HepG2 (cell line): ENCODE measurements around the gene KANK3. TPM values are rescaled to one million over a fixed set of nuclear protein-coding genes. Genes with fewer than 3 reads are reported as not detected.
A peak's percentile ranks its signal among the peaks of the same experiment; 100 is the strongest.

Source experiments
- ARID4A ChIP-seq: sonication (generic); formaldehyde crosslinking; IDR thresholded peaks from 2 replicates; pipeline ENCODE4 v1.5.0; 2020; ENCODE audit warnings: mild to moderate bottlenecking, missing genetic modification reagents, borderline replicate concordance
- FOXA3 ChIP-seq: IDR thresholded peaks from 2 replicates; pipeline ENCODE4 v1.6.1; 2016; ENCODE audit warnings: missing genetic modification reagents, missing compliant biosample characterization
- NFKBIZ ChIP-seq: IDR thresholded peaks from 2 replicates; pipeline ENCODE4 v1.6.1; 2018; ENCODE audit warnings: missing genetic modification reagents, missing compliant biosample characterization
- PCBP1 ChIP-seq: fragments of 200-400 bp; formaldehyde crosslinking; IDR thresholded peaks from 2 replicates; pipeline ENCODE4 v1.6.1; 2017; ENCODE audit warnings: mild to moderate bottlenecking, low read depth, low read length, borderline replicate concordance
- PHB2 ChIP-seq: fragments of 450-650 bp; IDR thresholded peaks from 2 replicates; pipeline ENCODE4 v1.6.1; 2018; ENCODE audit not compliant: partially characterized antibody
- REPIN1 ChIP-seq: sonication (generic); formaldehyde crosslinking; IDR thresholded peaks from 2 replicates; pipeline ENCODE4 v1.8.0; 2022; ENCODE audit warnings: missing genetic modification reagents, low read depth, mild to moderate bottlenecking, borderline replicate concordance
- RERE ChIP-seq: IDR thresholded peaks from 2 replicates; pipeline ENCODE4 v1.6.1; 2016; ENCODE audit warnings: low read depth, missing genetic modification reagents, missing compliant biosample characterization
- TBX3 ChIP-seq: fragments of 450-650 bp; IDR thresholded peaks from 2 replicates; pipeline ENCODE4 v1.6.1; 2017; ENCODE audit warnings: antibody characterized with exemption, mild to moderate bottlenecking, inconsistent platforms, borderline replicate concordance
- XBP1 ChIP-seq: sonication (generic); formaldehyde crosslinking; IDR thresholded peaks from 2 replicates; pipeline ENCODE4 v1.5.0; 2020; ENCODE audit warnings: missing genetic modification reagents
- ZBTB49 ChIP-seq: sonication (generic); formaldehyde crosslinking; IDR thresholded peaks from 2 replicates; pipeline ENCODE4 v1.4.0; 2020; ENCODE audit warnings: missing genetic modification reagents, borderline replicate concordance
- ZBTB7A ChIP-seq: sonication (generic); formaldehyde crosslinking; IDR thresholded peaks from 2 replicates; pipeline ENCODE4 v1.8.0; 2022; ENCODE audit warnings: mild to moderate bottlenecking, missing genetic modification reagents
- ZNF12 ChIP-seq: sonication (generic); formaldehyde crosslinking; IDR thresholded peaks from 2 replicates; pipeline ENCODE4 v1.5.0; 2020; ENCODE audit warnings: missing genetic modification reagents
- ZNF263 ChIP-seq: sonication (generic); formaldehyde crosslinking; IDR thresholded peaks from 2 replicates; pipeline ENCODE4 v1.4.0; 2020; ENCODE audit warnings: missing genetic modification reagents
- ZNF34 ChIP-seq: sonication (generic); formaldehyde crosslinking; IDR thresholded peaks from 2 replicates; pipeline ENCODE4 v1.4.0; 2020; ENCODE audit warnings: mild to moderate bottlenecking, missing genetic modification reagents, borderline replicate concordance
- ZNF879 ChIP-seq: sonication (generic); formaldehyde crosslinking; IDR thresholded peaks from 2 replicates; pipeline ENCODE4 v1.8.1; 2023; ENCODE audit warnings: missing genetic modification reagents
- polyA plus RNA-seq, 8 experiments: library from polyadenylated mRNA; depleted of rRNA in 3 of 8; stranded (reverse) in 7 of 8; unstranded in 1 of 8; fragments of >200 nt; fragmentation: Illumina TruSeq in 4 of 8; extraction: Trizol in 4 of 8; gene quantifications; 2 replicates each; pipeline versions ENCODE4 v1.2.1 to v1.2.3, GENCODE V29; 2011 to 2016; ENCODE audit warnings: low read depth in 4 of 8, missing spikeins in 1 of 8, mixed read lengths in 1 of 8; ENCODE audit not compliant: insufficient read depth in 1 of 8
- total RNA-seq, 5 experiments: library from RNA; depleted of rRNA; stranded (reverse); fragments of >200 nt; fragmentation: Illumina TruSeq; extraction: Trizol; gene quantifications; 2 replicates each; pipeline ENCODE4 v1.2.3, GENCODE V29; 2016; ENCODE audit warnings: low read depth in 1 of 5
- TF ChIP-seq, protein P1 (sequence below): fragments of 450-650 bp; IDR thresholded peaks from 2 replicates; pipeline ENCODE4 v1.6.1; 2017

The KANK3 gene
- total and polyA plus RNA-seq, 2 of the 13 experiments (the other 11 are each of a cell fraction or from before 2014, with no cell fraction given), result 0.15 to 0.20 TPM

GRCh38 chr19:8324186-8325050, 18.6 kb downstream of the KANK3 start (continued):
- TF ChIP-seq ARID4A (CRISPR knock-in tag), result no peak
- TF ChIP-seq RERE (CRISPR knock-in tag), result no peak
- TF ChIP-seq REPIN1 (CRISPR knock-in tag), result no peak
- no peak for TF ChIP-seq ZNF263
- TF ChIP-seq PHB2, result no peak
- no peak for TF ChIP-seq ZNF879 (CRISPR knock-in tag)
- no peak for TF ChIP-seq NFKBIZ (CRISPR knock-in tag)
- TF ChIP-seq PCBP1, result peak; percentile 59; the same call in 1 of the 2 replicates
- no peak for TF ChIP-seq ZNF34 (CRISPR knock-in tag)
- no peak for TF ChIP-seq ZNF12 (CRISPR knock-in tag)
- TF ChIP-seq XBP1 (CRISPR knock-in tag), result no peak
- no peak for TF ChIP-seq ZBTB7A (CRISPR knock-in tag)
- no peak for TF ChIP-seq TBX3
- TF ChIP-seq ZBTB49 (CRISPR knock-in tag), result no peak
- TF ChIP-seq, protein P1, sequence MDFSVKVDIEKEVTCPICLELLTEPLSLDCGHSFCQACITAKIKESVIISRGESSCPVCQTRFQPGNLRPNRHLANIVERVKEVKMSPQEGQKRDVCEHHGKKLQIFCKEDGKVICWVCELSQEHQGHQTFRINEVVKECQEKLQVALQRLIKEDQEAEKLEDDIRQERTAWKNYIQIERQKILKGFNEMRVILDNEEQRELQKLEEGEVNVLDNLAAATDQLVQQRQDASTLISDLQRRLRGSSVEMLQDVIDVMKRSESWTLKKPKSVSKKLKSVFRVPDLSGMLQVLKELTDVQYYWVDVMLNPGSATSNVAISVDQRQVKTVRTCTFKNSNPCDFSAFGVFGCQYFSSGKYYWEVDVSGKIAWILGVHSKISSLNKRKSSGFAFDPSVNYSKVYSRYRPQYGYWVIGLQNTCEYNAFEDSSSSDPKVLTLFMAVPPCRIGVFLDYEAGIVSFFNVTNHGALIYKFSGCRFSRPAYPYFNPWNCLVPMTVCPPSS, result no peak
- no peak for TF ChIP-seq FOXA3
